Activated CD4-positive, alpha-beta T cell treated with anti-CD3 and anti-CD28 coated beads for 1 hour (primary cell): ENCODE results near the gene NASP.
A peak's percentile ranks its signal among the peaks of the same experiment; 100 is the strongest.

ENCODE experiments used
- DNase-seq: peaks from one replicate; pipeline ENCODE4 v3.0.0-alpha.2; 2020

Gene NASP, protein sequence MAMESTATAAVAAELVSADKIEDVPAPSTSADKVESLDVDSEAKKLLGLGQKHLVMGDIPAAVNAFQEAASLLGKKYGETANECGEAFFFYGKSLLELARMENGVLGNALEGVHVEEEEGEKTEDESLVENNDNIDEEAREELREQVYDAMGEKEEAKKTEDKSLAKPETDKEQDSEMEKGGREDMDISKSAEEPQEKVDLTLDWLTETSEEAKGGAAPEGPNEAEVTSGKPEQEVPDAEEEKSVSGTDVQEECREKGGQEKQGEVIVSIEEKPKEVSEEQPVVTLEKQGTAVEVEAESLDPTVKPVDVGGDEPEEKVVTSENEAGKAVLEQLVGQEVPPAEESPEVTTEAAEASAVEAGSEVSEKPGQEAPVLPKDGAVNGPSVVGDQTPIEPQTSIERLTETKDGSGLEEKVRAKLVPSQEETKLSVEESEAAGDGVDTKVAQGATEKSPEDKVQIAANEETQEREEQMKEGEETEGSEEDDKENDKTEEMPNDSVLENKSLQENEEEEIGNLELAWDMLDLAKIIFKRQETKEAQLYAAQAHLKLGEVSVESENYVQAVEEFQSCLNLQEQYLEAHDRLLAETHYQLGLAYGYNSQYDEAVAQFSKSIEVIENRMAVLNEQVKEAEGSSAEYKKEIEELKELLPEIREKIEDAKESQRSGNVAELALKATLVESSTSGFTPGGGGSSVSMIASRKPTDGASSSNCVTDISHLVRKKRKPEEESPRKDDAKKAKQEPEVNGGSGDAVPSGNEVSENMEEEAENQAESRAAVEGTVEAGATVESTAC

DNA sequence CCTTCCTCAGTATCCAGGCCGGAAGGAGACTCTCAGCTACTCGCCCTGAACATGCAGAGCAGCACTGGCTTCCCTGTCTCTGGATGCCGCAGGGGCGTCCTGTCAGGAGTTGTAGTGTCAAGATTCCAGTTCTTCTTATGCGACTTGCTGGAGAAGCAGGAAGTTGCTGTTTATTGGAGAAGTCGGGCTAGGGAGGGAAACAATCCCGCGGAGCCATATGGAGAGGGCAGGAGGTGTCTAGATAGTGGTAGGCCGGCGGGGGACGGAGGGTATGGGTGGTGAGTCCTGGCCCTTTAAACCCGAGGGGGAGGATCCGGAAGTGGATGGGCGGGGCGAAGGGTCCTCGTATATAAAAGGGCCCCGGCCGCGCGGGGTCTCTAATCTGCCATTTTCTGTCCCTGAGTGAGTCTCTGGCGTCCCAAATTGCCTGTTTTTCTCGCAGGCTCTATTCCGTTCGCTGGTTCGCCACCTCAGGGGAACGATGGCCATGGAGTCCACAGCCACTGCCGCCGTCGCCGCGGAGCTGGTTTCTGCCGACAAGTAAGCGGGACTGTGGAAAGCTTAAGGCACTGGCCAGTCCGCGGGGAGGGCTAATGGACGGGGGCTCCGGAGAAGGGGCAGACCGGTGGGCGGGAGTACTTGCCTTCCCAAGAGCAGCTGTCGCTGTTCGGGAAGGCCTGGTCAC is at the start of gene NASP:
NASP (plus strand) TSS at position 376 of the 685 bp plus-strand sequence; CDS start at position 482, 106 bp downstream.
- DNase-seq, result peak; percentile 89

DNA sequence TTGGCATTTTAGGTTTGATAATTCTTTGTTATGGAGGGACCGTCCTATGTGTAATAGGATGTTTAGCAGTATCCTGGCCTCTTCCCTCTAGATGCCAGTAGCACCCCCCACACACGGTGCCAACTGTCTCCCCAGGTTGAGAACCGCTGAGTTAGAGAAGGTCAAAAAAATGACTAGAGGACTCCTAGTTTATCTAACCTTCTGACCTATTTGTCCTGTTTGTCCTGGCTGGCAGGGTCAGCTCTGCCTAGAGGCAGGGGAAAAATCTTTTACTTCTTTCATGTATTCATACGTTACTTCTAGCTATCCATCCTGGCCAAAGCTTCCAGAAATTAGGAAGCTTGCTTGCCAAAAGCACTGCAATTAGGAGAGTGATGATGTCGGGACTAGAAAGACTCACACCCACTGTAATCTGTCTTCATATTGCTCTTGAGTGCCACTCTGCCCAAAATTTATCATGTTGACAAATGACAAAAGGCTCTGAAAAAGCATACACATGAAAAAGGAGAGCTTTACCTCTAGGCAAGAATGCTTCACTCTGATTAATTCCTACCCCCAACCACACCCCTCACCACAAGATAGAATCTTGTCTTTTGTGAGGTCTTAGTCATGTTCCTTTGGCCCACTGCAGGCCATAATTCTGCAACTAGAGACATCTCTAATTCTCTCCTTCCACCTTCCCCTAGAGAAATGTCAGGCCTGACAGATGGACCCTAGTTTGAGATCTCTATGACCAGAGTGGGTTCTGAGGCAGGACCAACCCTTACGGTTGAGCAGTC is 47.7 kb upstream of the NASP start:
- no peak for DNase-seq

DNA sequence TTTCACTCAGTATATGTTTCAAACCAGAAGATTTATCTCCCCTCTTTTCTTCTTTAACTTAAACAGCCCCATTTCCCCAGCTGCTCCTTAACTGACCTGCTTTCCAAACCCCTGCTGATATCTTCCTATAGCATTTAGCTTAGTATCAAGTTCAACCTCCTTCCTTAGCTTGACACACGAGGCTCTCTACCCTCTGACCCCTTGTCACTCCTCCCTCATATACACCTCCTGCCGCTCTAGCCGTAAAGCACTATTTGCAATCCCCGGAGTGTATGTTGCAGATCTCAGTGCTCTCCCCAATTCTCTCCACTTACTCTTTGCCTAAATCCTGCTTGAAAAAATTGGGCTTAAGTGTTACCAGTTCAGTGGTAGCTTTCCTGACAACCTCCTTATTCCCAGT is 47.0 kb upstream of the NASP start:
- no peak for DNase-seq

DNA sequence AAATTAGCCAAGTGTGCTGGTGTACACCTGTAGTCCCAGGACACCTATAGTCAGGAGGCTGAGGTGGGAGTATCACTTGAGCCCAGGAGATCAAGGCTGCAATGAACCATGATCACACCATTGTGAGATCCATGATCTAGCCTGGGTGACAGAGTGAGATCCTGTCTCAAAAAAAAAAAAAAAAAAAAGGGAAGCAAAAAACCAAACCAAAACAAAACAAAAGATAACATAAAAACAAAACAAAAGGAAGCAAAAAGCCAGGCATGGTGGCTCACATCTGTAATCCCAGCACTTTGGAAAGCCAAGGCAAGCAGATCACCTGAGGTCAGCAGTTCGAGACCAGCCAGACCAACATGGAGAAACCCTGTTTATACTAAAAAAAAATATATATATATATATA is 42.6 kb upstream of the NASP start:
- no peak for DNase-seq

GRCh38 chr1:45542591-45542990 is 41.2 kb upstream of the NASP start:
- DNase-seq, result no peak

DNA sequence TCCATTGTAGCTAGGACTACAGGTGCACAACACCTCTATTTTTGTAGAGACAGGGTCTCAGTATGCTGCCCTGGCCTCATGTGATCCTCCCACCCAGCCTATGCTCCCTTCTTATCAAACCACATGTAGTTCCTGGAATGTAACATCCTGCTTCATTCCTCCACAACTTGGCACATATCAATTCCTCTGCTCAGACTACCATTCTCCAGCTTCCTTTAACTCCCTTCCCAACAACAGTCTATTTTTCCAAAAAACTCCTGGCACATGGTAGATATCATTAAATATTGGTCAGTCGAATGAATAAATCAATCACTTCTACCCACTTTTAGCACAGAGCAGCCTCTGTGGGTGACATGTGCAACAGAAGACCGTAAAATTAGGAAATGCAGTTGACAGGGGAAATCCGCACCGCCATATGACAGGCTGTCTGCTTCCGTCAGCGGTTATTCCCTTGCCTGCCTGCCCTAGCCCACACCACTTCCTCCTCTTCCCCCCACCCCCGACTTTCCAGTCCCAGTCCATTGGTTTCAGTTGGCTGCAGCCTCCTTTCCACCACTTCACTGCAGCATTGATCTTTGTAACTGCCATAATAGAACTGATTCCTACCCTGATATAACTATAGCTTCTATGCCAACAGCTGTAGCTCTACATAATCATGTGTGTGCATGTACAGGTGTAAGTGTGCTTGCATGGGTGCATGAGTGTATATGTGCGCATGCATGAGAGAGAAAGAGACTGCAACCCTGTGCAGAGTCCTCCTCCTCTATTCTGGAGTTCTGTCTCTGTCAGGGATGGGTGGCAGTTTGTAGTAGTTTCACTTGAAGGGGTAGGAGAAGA is 40.0 kb upstream of the NASP start:
- DNase-seq, result peak; percentile 50

GRCh38 chr1:45544530-45544929 is 39.3 kb upstream of the NASP start:
- no peak for DNase-seq

- DNase-seq, result no peak
Measured at GRCh38 chr1:45545019-45545493, 38.8 kb upstream of the NASP start.

DNA sequence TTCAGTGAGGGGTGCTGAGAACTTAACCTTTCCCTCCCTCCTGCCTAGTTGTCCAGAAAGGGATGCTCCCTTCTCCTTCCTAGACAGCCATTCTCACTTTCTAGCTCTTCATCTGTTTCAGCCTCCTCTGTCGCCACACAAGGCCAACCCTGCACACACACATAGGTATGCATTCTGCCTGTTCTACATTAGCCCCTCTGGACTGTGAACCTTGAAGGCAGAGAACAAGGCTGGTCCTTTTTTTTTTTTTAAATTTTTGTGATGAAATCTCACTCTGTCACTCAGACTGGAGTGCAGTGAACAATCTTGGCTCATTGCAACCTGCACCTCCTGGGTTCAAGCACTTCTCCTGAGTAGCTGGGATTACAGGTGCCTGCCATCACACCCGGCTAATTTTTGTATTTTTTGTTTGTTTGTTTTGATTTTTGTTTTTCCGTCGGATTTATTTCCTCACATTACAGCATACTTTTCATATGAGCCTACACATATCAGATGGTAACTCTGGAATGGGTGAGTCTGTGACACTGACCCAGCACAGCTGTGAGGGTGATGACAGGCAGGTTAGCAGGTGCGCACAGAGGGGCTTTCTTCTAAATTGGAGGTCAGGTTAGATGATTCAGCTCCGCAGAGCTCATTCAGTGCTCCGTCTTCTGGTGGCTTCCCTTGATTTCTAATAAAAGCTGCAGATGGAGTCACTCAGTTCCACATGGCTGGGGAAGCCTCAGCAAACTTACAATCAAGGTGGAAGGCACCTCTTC is 38.1 kb upstream of the NASP start:
- no peak for DNase-seq

GRCh38 chr1:45550401-45551351 is 33.2 kb upstream of the NASP start, which contains the start of gene AKR1A1:
AKR1A1 (plus strand) TSS chr1:45550826; CDS start chr1:45561795, 10,969 bp downstream.
- DNase-seq, result peak; percentile 78

GRCh38 chr1:45551684-45552083 is 32.2 kb upstream of the NASP start:
- DNase-seq, result no peak

DNA sequence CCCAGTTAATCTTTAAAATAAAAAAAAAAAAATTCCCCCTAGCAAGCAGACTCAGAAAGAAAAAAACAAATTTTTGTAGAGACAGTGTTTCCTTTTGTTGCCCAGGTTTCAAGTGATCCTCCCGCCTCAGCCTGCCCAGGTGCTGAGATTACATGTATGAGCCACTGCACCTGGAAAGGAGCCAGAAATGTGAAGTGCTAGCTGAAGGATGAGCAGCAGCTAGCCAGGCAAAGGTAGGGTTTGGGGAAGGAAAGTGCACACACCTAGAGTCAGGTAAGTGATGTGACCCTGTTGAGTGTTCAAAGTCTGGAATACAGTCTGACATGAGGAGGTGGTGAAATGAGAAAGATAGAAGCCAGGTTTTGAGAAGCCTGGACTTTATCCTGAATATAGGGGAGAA is 31.5 kb upstream of the NASP start:
- DNase-seq, result no peak

GRCh38 chr1:45554198-45554597 is 29.6 kb upstream of the NASP start:
- no peak for DNase-seq

GRCh38 chr1:45557422-45557944 is 26.4 kb upstream of the NASP start:
- no peak for DNase-seq

DNA sequence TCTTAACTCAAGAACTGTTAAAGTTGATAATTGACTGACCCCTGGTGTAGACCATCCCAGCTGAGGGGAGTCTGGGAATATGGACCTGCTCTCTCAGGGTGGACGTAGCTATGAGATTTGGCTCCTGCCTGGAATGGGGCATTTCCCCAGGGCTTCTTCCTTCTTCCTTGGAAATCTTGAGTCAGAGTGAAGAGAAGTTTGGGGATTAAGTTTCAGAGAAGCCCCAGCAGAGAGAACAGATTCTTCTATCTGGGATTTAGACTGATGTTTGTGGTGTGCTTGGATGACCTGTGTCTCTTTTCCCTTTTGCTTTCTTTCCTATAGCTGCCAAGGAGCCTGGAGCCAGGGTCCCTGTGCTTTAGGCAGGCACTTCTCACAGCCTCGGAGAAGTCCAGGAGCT is 20.0 kb upstream of the NASP start:
- DNase-seq, result no peak

- DNase-seq, result no peak
Measured at GRCh38 chr1:45566722-45567121, 17.1 kb upstream of the NASP start.

GRCh38 chr1:45567911-45568310 is 15.9 kb upstream of the NASP start:
- no peak for DNase-seq

DNA sequence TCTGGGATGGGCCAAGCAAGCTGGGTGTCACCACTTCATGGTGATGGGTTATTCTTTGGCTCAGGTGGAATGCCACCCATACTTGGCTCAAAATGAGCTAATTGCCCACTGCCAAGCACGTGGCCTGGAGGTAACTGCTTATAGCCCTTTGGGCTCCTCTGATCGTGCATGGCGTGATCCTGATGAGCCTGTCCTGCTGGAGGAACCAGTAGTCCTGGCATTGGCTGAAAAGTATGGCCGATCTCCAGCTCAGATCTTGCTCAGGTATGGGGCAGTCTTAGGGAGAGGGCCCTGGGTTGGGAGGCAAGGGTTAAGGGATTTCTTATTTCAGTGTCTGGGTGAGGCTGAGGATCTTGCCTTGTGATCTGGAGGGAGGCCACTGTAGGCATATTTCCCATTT is 15.4 kb upstream of the NASP start:
- DNase-seq, result no peak

DNA sequence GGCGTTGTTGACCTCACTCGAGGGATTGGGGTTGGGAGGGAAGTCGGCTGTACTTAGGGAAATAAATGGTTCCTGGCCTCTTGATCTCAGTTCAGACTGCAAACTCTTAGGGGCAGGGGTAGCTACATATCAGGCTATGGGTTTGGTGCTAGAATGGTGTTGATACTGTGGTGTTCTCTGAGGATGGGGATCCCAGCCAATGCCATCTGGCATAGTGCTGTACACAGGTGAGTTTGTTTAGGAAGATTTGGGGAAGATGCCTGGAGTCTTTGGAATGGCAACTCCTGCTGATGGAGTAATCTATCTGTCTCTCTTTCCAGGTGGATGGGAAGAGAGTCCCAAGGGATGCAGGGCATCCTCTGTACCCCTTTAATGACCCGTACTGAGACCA is 14.3 kb upstream of the NASP start:
- no peak for DNase-seq
